ENCODE data around the gene RBM39. TPM values are rescaled to one million over a fixed set of nuclear protein-coding genes. Genes with fewer than 3 reads are reported as not detected.

RBM39 gene
- total and polyA plus RNA-seq, 2 of the 8 experiments (the other 6 are each of a cell fraction or from before 2014, with no cell fraction given), result 78.0 to 219 TPM

- Histone ChIP-seq H4K20me1 (replicated peaks in 1 of 2; ENCODE audit: control insufficient read depth in 1 of 2, insufficient read depth in 2 of 2, low read length in 2 of 2) (peaks cover 0 to 6% of the 10 kb centered on the region in 2 experiments), H2AFZ (ENCODE audit: low read length) (peak within 1 kb of the TSS; percentile 94)
- TF ChIP-seq, protein P1, sequence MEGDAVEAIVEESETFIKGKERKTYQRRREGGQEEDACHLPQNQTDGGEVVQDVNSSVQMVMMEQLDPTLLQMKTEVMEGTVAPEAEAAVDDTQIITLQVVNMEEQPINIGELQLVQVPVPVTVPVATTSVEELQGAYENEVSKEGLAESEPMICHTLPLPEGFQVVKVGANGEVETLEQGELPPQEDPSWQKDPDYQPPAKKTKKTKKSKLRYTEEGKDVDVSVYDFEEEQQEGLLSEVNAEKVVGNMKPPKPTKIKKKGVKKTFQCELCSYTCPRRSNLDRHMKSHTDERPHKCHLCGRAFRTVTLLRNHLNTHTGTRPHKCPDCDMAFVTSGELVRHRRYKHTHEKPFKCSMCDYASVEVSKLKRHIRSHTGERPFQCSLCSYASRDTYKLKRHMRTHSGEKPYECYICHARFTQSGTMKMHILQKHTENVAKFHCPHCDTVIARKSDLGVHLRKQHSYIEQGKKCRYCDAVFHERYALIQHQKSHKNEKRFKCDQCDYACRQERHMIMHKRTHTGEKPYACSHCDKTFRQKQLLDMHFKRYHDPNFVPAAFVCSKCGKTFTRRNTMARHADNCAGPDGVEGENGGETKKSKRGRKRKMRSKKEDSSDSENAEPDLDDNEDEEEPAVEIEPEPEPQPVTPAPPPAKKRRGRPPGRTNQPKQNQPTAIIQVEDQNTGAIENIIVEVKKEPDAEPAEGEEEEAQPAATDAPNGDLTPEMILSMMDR (IDR thresholded peaks at IDR 0.05; ENCODE audit: control extremely low read depth in 1 of 3, insufficient read depth in 1 of 3, low read depth in 1 of 3, low read length in 3 of 3), result peak in 2 of 3 experiments; percentile 32 to 39; a peak in 2 of 4 replicates
- TF ChIP-seq JUN (IDR thresholded peaks at IDR 0.05; ENCODE audit: low read depth, low read length), result no peak
- TF ChIP-seq E2F6 (IDR thresholded peaks at IDR 0.05), result peak; percentile 13; the same call in 1 of the 2 replicates
Measured at GRCh38 chr20:35699127-35699956, 42.7 kb downstream of the RBM39 start, which contains the start of the genes NFS1 and ROMO1. Gene NFS1 (minus strand): TSS chr20:35699352. CDS start chr20:35699288, 64 bp downstream. Gene ROMO1 (plus strand): TSS chr20:35699405. CDS start chr20:35699633, 228 bp downstream.

More at GRCh38 chr20:35699127-35699956, 42.7 kb downstream of the RBM39 start, which contains the start of the genes NFS1 and ROMO1:
- Histone ChIP-seq H3K18ac (ENCODE audit: extremely low read depth, low read length) (peak within 1 kb of the TSS; percentile 86), H3K27ac (ENCODE audit: low read depth, low read length) (peak within 1 kb of the TSS; percentile 78), H3K4me3 (ENCODE audit: extremely low read depth in 1 of 4, insufficient read depth in 2 of 4, low read depth in 3 of 4, low read length in 4 of 4) (peak within 1 kb of the TSS; percentile 66 to 99 (median 88)), H2BK120ac (replicated peaks; ENCODE audit: low read depth, low read length) (no peak within 1 kb of the TSS), H3K14ac (ENCODE audit: insufficient read length) (no peak within 1 kb of the TSS), H2BK15ac (ENCODE audit: low read length) (no peak within 1 kb of the TSS), H3K4me2 (ENCODE audit: insufficient read depth in 1 of 2, low read depth in 2 of 2, low read length in 2 of 2) (peak within 1 kb of the TSS; percentile 75 to 91), H2AK5ac (ENCODE audit: low read depth, low read length) (no peak within 1 kb of the TSS), H4K91ac (replicated peaks; ENCODE audit: insufficient read length, low read length) (peak within 1 kb of the TSS; percentile 66), H3K4ac (replicated peaks; ENCODE audit: insufficient read length, low read depth, low read length) (peak within 1 kb of the TSS; percentile 82), H3K27me3 (replicated peaks in 1 of 4; ENCODE audit: control insufficient read depth in 3 of 4, extremely low read depth in 1 of 4, insufficient read depth in 3 of 4, low read length in 3 of 4) (no peaks in the 10 kb centered on the region), H4K5ac (ENCODE audit: insufficient read length, low read depth, low read length) (no peak within 1 kb of the TSS), H3K56ac (replicated peaks; ENCODE audit: insufficient read length, low read depth, low read length) (peak within 1 kb of the TSS; percentile 87), H2BK5ac (ENCODE audit: low read depth, low read length) (peak within 1 kb of the TSS; percentile 95), H4K8ac (ENCODE audit: extremely low read depth, insufficient read depth, low read length) (peak within 1 kb of the TSS; percentile 98), H3K9ac (replicated peaks in 1 of 4; ENCODE audit: extremely low read depth in 1 of 4, low read depth in 3 of 4, low read length in 3 of 4) (peak within 1 kb of the TSS; percentile 80 to 96 (median 90)), H3K23ac (ENCODE audit: insufficient read length) (no peak within 1 kb of the TSS), H3K23me2 (ENCODE audit: low read depth, low read length) (peaks cover 13% of the 10 kb centered on the region), H3K4me1 (replicated peaks in 1 of 4; ENCODE audit: control insufficient read depth in 3 of 4, insufficient read depth in 4 of 4, low read length in 3 of 4) (peaks cover 0 to 2% (median under 1%) of the 10 kb centered on the region in 4 experiments; a peak in 3 of 7 replicates), H2BK12ac (ENCODE audit: low read depth, low read length) (no peak within 1 kb of the TSS), H3K36me3 (ENCODE audit: control insufficient read depth in 2 of 4, insufficient read depth in 4 of 4, low read length in 3 of 4) (peaks cover 3 to 32% (median 7%) of the 10 kb centered on the region in 4 experiments), H3K9me3 (ENCODE audit: insufficient read depth in 2 of 2, low read depth in 1 of 2, low read length in 1 of 2) (no peaks in the 10 kb centered on the region), H2BK20ac (ENCODE audit: low read length) (no peak within 1 kb of the TSS), H3K79me2 (ENCODE audit: control insufficient read depth in 1 of 2, insufficient read depth in 2 of 2, low read length in 2 of 2) (peaks cover 0 to 8% of the 10 kb centered on the region in 2 experiments; a peak in 2 of 4 replicates), H3K79me1 (ENCODE audit: low read depth, low read length) (no peaks in the 10 kb centered on the region)
- WGBS, 2 experiments (ENCODE audit: extremely low coverage in 1 of 2, insufficient coverage in 1 of 2, insufficient read length in 1 of 2, insufficient replicate concordance in 2 of 2, low coverage in 1 of 2, low lambda C conversion rate in 2 of 2, missing lambda C conversion rate in 1 of 2), result 1% methylated on average over 65 of the region's 81 CpGs; no CpG with 5 or more reads in 1 of the 2 experiments
- ChIA-PET POLR2A (ENCODE audit: partially characterized antibody) (interaction anchor here (0.8 to 40.1 kb wide), 11 partner anchors 17 to 255 kb away, joined by 3 to 2341 read pairs (median 3); partner anchors contain the start of genes CPNE1, PHF20, RBM12 and RBM39), CTCF (ENCODE audit: partially characterized antibody) (interaction anchor here (0.6 to 2.4 kb wide), 6 partner anchors 10 to 902 kb away, joined by 3 to 8 read pairs (median 4); partner anchors contain the start of gene RBM39)
- FAIRE-seq (no peak), DNase-seq (ENCODE audit: low read depth in 1 of 2, low spot score in 2 of 2) (peak; percentile 65 to 90)
